Calu3 (cell line): Measurements from ENCODE around the gene GRWD1. TPM values are rescaled to one million over a fixed set of nuclear protein-coding genes. Genes with fewer than 3 reads are reported as not detected.

Experiments
- BruUV-seq: library from RNA; stranded (reverse); fragments of 400-500 nt; replicated peaks from 2 replicates; lab custom pipeline; 2021; lab: Mats Ljungman, UMichigan
- CTCF ChIA-PET: fragments of 300-600 bp; sonication (Branson Sonifier 250); formaldehyde crosslinking; loops from one replicate; lab custom pipeline; 2022; ENCODE audit warnings: antibody characterized with exemption; lab: Charles Lee
- DNase-seq: peaks from one replicate; pipeline ENCODE4 v3.0.0; 2022
- H3K27ac Mint-ChIP-seq: one replicate; pipeline ENCODE4 v1.8.0; 2022; ENCODE audit warnings: mixed read lengths; ENCODE audit not compliant: unreplicated experiment
- H3K27me3 Mint-ChIP-seq: one replicate; pipeline ENCODE4 v1.8.0; 2022; ENCODE audit warnings: mixed read lengths; ENCODE audit not compliant: unreplicated experiment
- H3K36me3 Mint-ChIP-seq: one replicate; pipeline ENCODE4 v1.8.0; 2022; ENCODE audit warnings: mild to moderate bottlenecking, moderate library complexity, mixed read lengths; ENCODE audit not compliant: insufficient read depth, unreplicated experiment
- H3K4me1 Mint-ChIP-seq: one replicate; pipeline ENCODE4 v1.8.0; 2022; ENCODE audit warnings: mild to moderate bottlenecking, low read depth, mixed read lengths; ENCODE audit not compliant: unreplicated experiment
- H3K4me3 Mint-ChIP-seq: one replicate; pipeline ENCODE4 v1.8.0; 2022; ENCODE audit warnings: mild to moderate bottlenecking, low read depth, moderate library complexity, mixed read lengths; ENCODE audit not compliant: unreplicated experiment
- H3K9me3 Mint-ChIP-seq: one replicate; pipeline ENCODE4 v1.8.0; 2022; ENCODE audit warnings: low read depth, mixed read lengths; ENCODE audit not compliant: unreplicated experiment
- CTCF ChIP-seq: fragments of 200-600 bp; IDR thresholded peaks from one replicate; pipeline ENCODE4 v1.8.0; 2022; ENCODE audit warnings: antibody characterized with exemption; ENCODE audit not compliant: unreplicated experiment
- intact Hi-C: fragments of 100-400 bp; cut with micrococcal nuclease; formaldehyde crosslinking; loops from one replicate; pipeline ENCODE4 v1.10.0; 2022; ENCODE audit not compliant: unreplicated experiment
- total RNA-seq: library from RNA; stranded (reverse); gene quantifications from 2 replicates; pipeline ENCODE4 v1.2.3, GENCODE V29; 2022

GRWD1 gene
- total RNA-seq, 1 experiment from 2014 or later: 75.0 TPM

- no TSS peak for BruUV-seq
These were observed 56.7 kb downstream of the GRWD1 start for GRCh38 chr19:48502350-48503018.

DNA sequence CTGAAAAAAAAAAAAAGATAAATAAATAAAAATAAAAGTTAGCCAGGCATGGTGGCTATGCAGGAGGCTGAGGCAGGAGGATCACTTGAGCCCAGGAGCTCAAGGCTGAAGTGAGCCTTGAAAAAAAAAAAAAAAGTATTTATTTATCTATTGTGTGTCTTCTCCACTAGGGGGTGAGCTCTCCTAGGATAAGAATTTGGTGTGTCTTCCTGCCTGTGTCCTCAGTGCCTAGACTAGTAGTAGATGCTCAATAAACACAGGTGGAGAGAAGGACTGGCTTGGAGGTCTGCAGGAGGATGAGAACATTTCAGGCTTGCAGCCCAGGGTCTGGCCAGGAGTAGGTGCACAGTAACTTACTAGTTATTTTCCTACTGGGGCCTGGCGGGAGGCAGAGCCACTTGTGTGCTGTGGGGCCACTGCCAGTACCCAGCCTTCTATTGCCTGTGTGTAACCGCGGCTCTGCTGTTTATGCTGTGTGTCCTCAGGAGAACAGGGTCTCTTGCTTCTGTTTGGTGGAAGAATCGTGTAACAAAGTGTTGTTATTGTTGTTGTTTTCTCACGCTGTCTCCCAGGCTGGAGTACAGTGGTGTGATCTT lies 60.5 kb downstream of the GRWD1 start:
- no TSS peak for BruUV-seq
- intact Hi-C loops: loop anchor here (1.0 kb wide), 1 partner anchor 78 kb away; no protein-coding TSS in a partner anchor

More at GRCh38 chr19:48502350-48503018, 56.7 kb downstream of the GRWD1 start:
- Mint-ChIP-seq H3K4me1 (peaks cover 33% of the 10 kb centered on the region), H3K27ac (peak overlapping the region; percentile 12), H3K4me3 (peak overlapping the region; percentile 20), H3K9me3 (no peaks in the 10 kb centered on the region), H3K36me3 (peaks cover 30% of the 10 kb centered on the region), H3K27me3 (peaks cover 69% of the 10 kb centered on the region)
- DNase-seq: no peak
- intact Hi-C loops: no loop called here
- CTCF ChIA-PET: interaction anchor here (0.6 to 1.1 kb wide), 6 partner anchors 48 to 1337 kb away, joined by 3 to 8 read pairs (median 4); no protein-coding TSS in a partner anchor
- no peak for TF ChIP-seq CTCF

More for the DNA sequence above, 60.5 kb downstream of the GRWD1 start:
- Mint-ChIP-seq H3K9me3 (no peaks in the 10 kb centered on the region), H3K27ac (no peak overlapping the region), H3K36me3 (peaks cover 11% of the 10 kb centered on the region), H3K4me1 (peaks cover 13% of the 10 kb centered on the region), H3K4me3 (no peak overlapping the region), H3K27me3 (peaks cover 34% of the 10 kb centered on the region)
- CTCF ChIA-PET: interaction anchor here (0.6 to 5.1 kb wide), 17 partner anchors 12 to 1081 kb away, joined by 3 to 148 read pairs (median 4); no protein-coding TSS in a partner anchor
- peak; percentile 60 for TF ChIP-seq CTCF
- DNase-seq: no peak

Other genes with a start within 250 kb of the GRWD1 start
- gene CARD8, start 190.1 kb upstream of the GRWD1 start, total RNA-seq: 32.3 and 34.0 TPM in 2 replicates
- gene ZNF114, start 175.9 kb upstream of the GRWD1 start, total RNA-seq: 0.69 and 0.78 TPM in 2 replicates
- 27.5 and 29.5 TPM in 2 replicates for gene EMP3, start 120.4 kb upstream of the GRWD1 start, total RNA-seq
- gene TMEM143, start 82.0 kb upstream of the GRWD1 start, total RNA-seq: 10.4 and 14.8 TPM in 2 replicates
- not detected in 2 replicates for gene SYNGR4, start 81.6 kb upstream of the GRWD1 start, total RNA-seq
- gene KDELR1, start 54.4 kb upstream of the GRWD1 start, total RNA-seq: 185 and 194 TPM in 2 replicates
- gene GRIN2D, start 52.3 kb upstream of the GRWD1 start, total RNA-seq: 0.15 TPM in 1 of 2 replicates, not detected in the other
- 9.6 and 9.9 TPM in 2 replicates for gene KCNJ14, start 9.6 kb downstream of the GRWD1 start, total RNA-seq
- 98.1 and 109 TPM in 2 replicates for gene CYTH2, start 23.4 kb downstream of the GRWD1 start, total RNA-seq
- gene LMTK3, start 65.9 kb downstream of the GRWD1 start, total RNA-seq: 1.0 and 2.4 TPM in 2 replicates
- 0.64 TPM in 1 of 2 replicates, not detected in the other for gene SULT2B1, start 106.2 kb downstream of the GRWD1 start, total RNA-seq
- gene SPACA4, start 160.8 kb downstream of the GRWD1 start, total RNA-seq: not detected in 2 replicates
- 8.2 and 13.3 TPM in 2 replicates for gene FAM83E, start 169.1 kb downstream of the GRWD1 start, total RNA-seq
- gene RPL18, start 173.2 kb downstream of the GRWD1 start, total RNA-seq: 1,224 and 1,339 TPM in 2 replicates
- 20.5 and 24.2 TPM in 2 replicates for gene SPHK2, start 173.5 kb downstream of the GRWD1 start, total RNA-seq
- gene DBP, start 191.4 kb downstream of the GRWD1 start, total RNA-seq: 4.3 and 4.9 TPM in 2 replicates
- 2.1 and 5.1 TPM in 2 replicates for gene CA11, start 200.2 kb downstream of the GRWD1 start, total RNA-seq
- gene NTN5, start 227.0 kb downstream of the GRWD1 start, total RNA-seq: 0.57 and 0.66 TPM in 2 replicates
- 8.7 and 10.4 TPM in 2 replicates for gene FUT2, start 250.0 kb downstream of the GRWD1 start, total RNA-seq